ENCODE results near the gene ALDH1A3. TPM values are rescaled to one million over a fixed set of nuclear protein-coding genes. Genes with fewer than 3 reads are reported as not detected.

Gene ALDH1A3
- total RNA-seq, 1 experiment from 2014 or later: 14.0 TPM

DNA sequence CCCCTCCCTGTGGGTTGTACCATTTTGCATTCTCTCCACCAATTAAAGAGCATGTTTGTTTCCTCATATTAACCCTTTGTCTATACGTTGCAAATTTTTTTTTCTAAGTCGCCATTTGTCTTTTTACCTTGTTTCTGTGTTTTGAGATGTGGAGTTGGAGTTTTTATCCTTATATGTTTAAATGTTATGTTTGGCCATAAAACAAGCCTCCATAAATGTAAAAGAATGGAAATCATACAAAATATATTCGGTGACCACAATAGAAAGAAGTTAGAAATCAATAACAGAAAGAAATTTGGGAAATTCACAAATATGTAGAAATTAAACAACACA lies 68.8 kb downstream of the ALDH1A3 start:
- no peaks in the 10 kb centered on the region for H3K27me3 Mint-ChIP-seq (ENCODE audit: low read depth)
- no peaks in the 10 kb centered on the region for H3K36me3 Mint-ChIP-seq
- no peak overlapping the region for H3K4me3 Mint-ChIP-seq
- H3K27ac Mint-ChIP-seq: peak overlapping the region; percentile 55; the same call in 1 of the 2 replicates
- ChIA-PET POLR2A (no interaction called here), CTCF (interaction anchor here (1.8 kb wide), 1 partner anchor 30 kb away, joined by 14 read pairs; the partner anchor contains the start of gene LRRK1)
- no peak for ATAC-seq
- H3K9me3 Mint-ChIP-seq: peaks cover 5% of the 10 kb centered on the region
- no peak for DNase-seq (ENCODE audit: low spot score)
- TF ChIP-seq, protein P1, sequence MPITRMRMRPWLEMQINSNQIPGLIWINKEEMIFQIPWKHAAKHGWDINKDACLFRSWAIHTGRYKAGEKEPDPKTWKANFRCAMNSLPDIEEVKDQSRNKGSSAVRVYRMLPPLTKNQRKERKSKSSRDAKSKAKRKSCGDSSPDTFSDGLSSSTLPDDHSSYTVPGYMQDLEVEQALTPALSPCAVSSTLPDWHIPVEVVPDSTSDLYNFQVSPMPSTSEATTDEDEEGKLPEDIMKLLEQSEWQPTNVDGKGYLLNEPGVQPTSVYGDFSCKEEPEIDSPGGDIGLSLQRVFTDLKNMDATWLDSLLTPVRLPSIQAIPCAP (CRISPR knock-in tag; IDR thresholded peaks at IDR 0.05): no peak
- TF ChIP-seq ZNF416 (CRISPR knock-in tag; IDR thresholded peaks at IDR 0.05) (no peak), MXD4 (CRISPR knock-in tag; IDR thresholded peaks at IDR 0.05; ENCODE audit: borderline replicate concordance) (no peak)
- TF ChIP-seq, protein P2, sequence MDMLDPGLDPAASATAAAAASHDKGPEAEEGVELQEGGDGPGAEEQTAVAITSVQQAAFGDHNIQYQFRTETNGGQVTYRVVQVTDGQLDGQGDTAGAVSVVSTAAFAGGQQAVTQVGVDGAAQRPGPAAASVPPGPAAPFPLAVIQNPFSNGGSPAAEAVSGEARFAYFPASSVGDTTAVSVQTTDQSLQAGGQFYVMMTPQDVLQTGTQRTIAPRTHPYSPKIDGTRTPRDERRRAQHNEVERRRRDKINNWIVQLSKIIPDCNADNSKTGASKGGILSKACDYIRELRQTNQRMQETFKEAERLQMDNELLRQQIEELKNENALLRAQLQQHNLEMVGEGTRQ (CRISPR knock-in tag; IDR thresholded peaks at IDR 0.05): no peak
- TF ChIP-seq, protein P3, sequence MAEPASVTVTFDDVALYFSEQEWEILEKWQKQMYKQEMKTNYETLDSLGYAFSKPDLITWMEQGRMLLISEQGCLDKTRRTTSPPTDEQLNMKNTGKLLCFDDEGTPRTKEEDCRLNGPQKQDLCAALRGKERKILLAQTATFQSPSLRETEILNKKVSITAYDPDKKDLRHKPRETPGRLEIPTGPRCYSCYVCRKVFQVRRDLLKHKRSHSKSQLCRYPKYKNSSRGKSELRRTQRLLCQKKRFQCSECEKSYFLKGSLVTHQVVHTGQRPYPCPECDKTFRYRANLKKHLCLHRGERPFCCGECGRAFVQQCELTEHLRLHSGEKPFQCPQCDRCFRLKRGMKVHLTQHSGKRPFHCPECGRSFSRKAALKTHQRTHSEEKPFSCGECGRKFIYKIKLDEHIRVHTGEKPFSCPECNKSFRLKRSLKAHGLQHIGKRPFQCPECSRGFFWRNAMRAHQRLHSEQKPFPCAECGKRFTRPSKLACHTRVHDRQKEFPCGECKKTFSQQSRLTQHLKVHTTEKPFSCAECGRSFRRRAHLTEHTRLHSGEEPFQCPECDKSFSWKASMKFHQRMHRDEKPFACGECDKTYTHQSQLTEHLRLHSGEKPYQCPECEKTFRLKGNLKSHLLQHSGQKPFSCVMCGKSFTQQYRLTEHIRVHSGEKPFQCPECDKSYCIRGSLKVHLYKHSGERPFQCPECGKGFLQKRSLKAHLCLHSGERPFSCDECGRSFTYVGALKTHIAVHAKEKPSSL (CRISPR knock-in tag; conservative IDR thresholded peaks at IDR 0.05): no peak
- TF ChIP-seq, protein P4, sequence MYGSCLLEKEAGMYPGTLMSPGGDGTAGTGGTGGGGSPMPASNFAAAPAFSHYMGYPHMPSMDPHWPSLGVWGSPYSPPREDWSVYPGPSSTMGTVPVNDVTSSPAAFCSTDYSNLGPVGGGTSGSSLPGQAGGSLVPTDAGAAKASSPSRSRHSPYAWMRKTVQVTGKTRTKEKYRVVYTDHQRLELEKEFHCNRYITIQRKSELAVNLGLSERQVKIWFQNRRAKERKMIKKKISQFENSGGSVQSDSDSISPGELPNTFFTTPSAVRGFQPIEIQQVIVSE (CRISPR knock-in tag; IDR thresholded peaks at IDR 0.05; ENCODE audit: borderline replicate concordance): no peak
- TF ChIP-seq, protein P5, sequence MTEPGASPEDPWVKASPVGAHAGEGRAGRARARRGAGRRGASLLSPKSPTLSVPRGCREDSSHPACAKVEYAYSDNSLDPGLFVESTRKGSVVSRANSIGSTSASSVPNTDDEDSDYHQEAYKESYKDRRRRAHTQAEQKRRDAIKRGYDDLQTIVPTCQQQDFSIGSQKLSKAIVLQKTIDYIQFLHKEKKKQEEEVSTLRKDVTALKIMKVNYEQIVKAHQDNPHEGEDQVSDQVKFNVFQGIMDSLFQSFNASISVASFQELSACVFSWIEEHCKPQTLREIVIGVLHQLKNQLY (CRISPR knock-in tag; IDR thresholded peaks at IDR 0.05): no peak
- peaks cover 14% of the 10 kb centered on the region for H3K4me1 Mint-ChIP-seq

DNA sequence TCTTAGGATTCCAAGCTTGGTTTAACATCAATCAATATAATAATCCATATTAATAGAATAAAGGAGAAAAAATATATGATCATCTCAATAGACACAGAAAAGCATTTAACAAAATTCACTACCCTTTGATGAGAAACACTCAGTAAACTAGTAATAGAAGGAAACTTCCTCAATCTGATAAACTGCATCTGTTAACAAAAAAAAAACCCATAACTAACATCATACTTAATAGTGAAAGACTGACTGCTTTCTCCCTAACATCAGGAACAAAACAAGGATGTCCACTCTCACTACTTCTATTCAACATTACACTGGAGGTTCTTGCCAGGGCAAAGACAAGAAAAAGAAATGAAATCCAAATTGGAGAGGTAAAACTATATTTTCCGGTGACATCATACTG lies 70.1 kb downstream of the ALDH1A3 start:
- Mint-ChIP-seq H3K9me3 (peaks cover 5% of the 10 kb centered on the region), H3K4me1 (peaks cover 14% of the 10 kb centered on the region), H3K36me3 (no peaks in the 10 kb centered on the region), H3K4me3 (no peak overlapping the region), H3K27ac (no peak overlapping the region), H3K27me3 (ENCODE audit: low read depth) (no peaks in the 10 kb centered on the region)
- DNase-seq (ENCODE audit: low spot score): no peak
- TF ChIP-seq, protein P1 (CRISPR knock-in tag; IDR thresholded peaks at IDR 0.05): no peak
- POLR2A ChIA-PET: no interaction called here
- ATAC-seq: no peak
- CTCF ChIA-PET: interaction anchor here (1.4 kb wide), 1 partner anchor 59 kb away, joined by 3 read pairs; no protein-coding TSS in a partner anchor

DNA sequence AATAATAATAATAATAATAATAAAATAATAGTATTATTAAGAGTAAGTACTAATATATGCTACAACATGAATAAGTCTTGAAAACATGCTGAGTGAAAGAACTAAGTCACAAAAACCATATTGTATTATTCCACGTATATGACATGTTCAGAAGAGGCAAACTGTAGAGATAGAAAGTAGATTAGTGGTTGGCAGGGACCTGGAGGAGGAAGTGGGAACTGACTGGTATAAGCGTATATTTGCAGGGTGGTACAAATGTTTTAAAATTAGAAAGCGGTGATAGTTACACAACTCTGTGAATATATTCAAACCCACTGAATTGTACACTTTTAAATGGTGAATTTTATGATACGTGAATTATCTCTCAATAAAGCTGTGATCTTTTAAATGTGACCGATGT lies 72.3 kb downstream of the ALDH1A3 start:
- Mint-ChIP-seq H3K36me3 (no peaks in the 10 kb centered on the region), H3K4me3 (no peak overlapping the region), H3K9me3 (peaks cover 5% of the 10 kb centered on the region), H3K27me3 (ENCODE audit: low read depth) (no peaks in the 10 kb centered on the region), H3K4me1 (peaks cover 14% of the 10 kb centered on the region), H3K27ac (no peak overlapping the region)
- TF ChIP-seq KAT7 (CRISPR knock-in tag; IDR thresholded peaks at IDR 0.05; ENCODE audit: borderline replicate concordance): no peak
- TF ChIP-seq HMGA2 (CRISPR knock-in tag; IDR thresholded peaks at IDR 0.05): peak; percentile 45; the same call in 1 of the 2 replicates
- no peak for TF ChIP-seq ZNF232 (CRISPR knock-in tag; IDR thresholded peaks at IDR 0.05)
- ChIA-PET POLR2A (no interaction called here), CTCF (interaction anchor here (0.6 kb wide), 1 partner anchor 57 kb away, joined by 3 read pairs; no protein-coding TSS in a partner anchor)
- DNase-seq (ENCODE audit: low spot score) (no peak), ATAC-seq (no peak)

DNA sequence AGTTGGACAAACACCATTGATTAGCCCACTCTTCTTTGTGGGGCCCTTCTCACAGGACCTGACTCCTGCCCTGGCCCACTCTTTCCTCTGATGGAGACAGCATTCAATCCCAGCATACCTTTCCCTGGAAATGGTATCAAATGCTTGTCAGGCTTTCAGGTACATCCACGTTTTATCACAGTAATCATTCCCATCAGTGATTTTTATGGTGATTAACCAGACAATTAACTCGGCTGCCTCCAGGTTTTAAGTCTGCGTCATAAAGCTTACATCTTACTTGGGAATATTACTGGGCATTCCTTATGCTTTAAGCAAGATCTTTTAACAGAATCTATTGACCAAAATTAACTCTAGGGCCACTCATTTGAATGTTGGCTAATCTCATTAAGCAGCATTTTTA lies 72.9 kb downstream of the ALDH1A3 start:
- peaks cover 13% of the 10 kb centered on the region for H3K4me1 Mint-ChIP-seq
- no peak overlapping the region for H3K27ac Mint-ChIP-seq
- no peaks in the 10 kb centered on the region for H3K27me3 Mint-ChIP-seq (ENCODE audit: low read depth)
- peaks cover 5% of the 10 kb centered on the region for H3K9me3 Mint-ChIP-seq
- H3K4me3 Mint-ChIP-seq: no peak overlapping the region
- DNase-seq (ENCODE audit: low spot score): no peak
- ChIA-PET CTCF (no interaction called here), POLR2A (no interaction called here)
- no peak for ATAC-seq
- TF ChIP-seq ZNF416 (CRISPR knock-in tag; IDR thresholded peaks at IDR 0.05): no peak
- TF ChIP-seq, protein P6, sequence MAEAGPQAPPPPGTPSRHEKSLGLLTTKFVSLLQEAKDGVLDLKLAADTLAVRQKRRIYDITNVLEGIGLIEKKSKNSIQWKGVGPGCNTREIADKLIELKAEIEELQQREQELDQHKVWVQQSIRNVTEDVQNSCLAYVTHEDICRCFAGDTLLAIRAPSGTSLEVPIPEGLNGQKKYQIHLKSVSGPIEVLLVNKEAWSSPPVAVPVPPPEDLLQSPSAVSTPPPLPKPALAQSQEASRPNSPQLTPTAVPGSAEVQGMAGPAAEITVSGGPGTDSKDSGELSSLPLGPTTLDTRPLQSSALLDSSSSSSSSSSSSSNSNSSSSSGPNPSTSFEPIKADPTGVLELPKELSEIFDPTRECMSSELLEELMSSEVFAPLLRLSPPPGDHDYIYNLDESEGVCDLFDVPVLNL (CRISPR knock-in tag; IDR thresholded peaks at IDR 0.05; ENCODE audit: borderline replicate concordance, low read depth): no peak
- TF ChIP-seq, protein P7, sequence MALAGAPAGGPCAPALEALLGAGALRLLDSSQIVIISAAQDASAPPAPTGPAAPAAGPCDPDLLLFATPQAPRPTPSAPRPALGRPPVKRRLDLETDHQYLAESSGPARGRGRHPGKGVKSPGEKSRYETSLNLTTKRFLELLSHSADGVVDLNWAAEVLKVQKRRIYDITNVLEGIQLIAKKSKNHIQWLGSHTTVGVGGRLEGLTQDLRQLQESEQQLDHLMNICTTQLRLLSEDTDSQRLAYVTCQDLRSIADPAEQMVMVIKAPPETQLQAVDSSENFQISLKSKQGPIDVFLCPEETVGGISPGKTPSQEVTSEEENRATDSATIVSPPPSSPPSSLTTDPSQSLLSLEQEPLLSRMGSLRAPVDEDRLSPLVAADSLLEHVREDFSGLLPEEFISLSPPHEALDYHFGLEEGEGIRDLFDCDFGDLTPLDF (CRISPR knock-in tag; IDR thresholded peaks at IDR 0.05): no peak
- H3K36me3 Mint-ChIP-seq: no peaks in the 10 kb centered on the region
